ENCODE data around the gene XAGE5.
"Not testable (repeated sequence)": the region's sequence is repeated elsewhere in the genome, so short reads cannot be mapped to it uniquely, and the experiment has no call there.

Gene XAGE5, protein sequence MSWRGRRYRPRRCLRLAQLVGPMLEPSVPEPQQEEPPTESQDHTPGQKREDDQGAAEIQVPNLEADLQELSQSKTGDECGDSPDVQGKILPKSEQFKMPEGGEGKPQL

DNA sequence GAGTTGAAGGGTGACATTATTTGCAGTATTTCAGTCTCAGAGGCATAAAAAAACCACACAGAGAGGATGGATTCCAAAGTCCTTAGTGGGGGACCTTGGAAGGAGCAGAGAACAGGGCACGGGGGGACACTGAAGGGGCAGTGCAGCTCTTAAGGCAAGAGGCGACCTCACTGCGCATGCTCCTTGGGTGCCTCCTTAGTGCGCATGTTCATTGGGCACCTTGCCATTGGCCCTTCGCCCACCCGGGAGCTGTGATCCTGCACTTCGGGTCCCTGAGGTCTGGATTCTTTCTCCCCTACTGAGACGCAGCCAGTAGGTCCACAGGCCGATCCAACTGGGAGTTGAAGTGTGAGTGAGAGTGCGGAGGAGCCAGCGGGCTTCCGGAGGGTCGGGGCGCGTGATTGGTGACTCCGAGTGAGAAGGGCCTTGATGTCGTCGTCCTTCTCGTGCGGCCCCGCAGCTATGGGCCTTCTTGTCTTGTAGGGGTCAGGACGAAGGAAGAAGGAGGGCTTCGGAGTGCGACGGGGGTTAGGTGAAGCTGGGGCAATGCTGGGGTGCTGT, at the start of gene XAGE5:
Gene XAGE5, plus strand, starts transcription at position 223 of the 561 bp plus-strand sequence. CDS start 1,280 bp downstream, outside the sequence.
- DNase-seq, result no peak

- DNase-seq, result not testable (repeated sequence)
Observed at GRCh38 chrX:52765983-52766382, 45.1 kb upstream of the XAGE5 start.

GRCh38 chrX:52773504-52773903, 37.6 kb upstream of the XAGE5 start:
- DNase-seq, result not testable (repeated sequence)

DNA sequence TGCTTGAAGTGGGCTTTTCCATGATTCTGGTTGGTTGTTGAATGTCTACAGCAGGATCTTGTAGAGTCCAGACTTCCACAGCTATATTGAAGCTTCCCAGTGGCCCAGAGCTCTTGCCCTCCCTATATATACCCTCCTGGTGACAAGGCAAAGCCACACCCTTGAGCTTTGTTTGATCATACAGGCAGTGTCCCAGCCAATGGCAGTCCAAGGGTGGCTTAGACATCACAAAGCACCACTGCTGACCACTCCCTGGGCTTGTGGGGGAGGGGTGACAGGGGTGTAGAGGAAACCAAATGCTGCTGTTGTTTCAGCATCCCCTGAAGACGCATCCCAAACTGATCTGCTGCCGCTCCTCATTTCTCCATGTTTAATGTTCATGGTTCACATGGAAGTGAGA, 13.8 kb upstream of the XAGE5 start, which contains the start of gene SPANXN5:
Gene SPANXN5, minus strand, starts transcription at position 101 of the 400 bp plus-strand sequence. Its CDS starts 79 bp downstream, at position 22.
- not testable (repeated sequence) for DNase-seq

- DNase-seq, result not testable (repeated sequence)
Observed at GRCh38 chrX:52804876-52805275, 6.2 kb upstream of the XAGE5 start.

DNA sequence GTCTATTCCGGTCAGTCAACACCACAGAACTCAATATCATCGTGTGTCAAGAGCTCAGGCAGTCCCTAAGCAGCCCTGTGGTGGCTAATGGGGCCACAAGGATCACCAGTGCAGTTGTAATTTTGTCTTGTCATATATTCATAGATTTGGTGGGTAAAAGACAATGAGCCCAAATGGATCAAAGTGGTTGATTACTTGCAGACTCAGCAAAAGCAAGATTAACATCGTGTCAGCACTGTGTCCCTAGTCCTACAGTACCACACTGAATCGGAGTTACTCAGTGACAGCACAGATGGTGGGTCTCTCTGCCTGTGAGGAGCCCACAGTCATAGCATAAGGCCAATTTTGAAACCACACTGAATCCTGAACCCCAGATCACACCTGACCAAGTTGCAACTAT, 8.7 kb downstream of the XAGE5 start:
- no peak for DNase-seq

DNA sequence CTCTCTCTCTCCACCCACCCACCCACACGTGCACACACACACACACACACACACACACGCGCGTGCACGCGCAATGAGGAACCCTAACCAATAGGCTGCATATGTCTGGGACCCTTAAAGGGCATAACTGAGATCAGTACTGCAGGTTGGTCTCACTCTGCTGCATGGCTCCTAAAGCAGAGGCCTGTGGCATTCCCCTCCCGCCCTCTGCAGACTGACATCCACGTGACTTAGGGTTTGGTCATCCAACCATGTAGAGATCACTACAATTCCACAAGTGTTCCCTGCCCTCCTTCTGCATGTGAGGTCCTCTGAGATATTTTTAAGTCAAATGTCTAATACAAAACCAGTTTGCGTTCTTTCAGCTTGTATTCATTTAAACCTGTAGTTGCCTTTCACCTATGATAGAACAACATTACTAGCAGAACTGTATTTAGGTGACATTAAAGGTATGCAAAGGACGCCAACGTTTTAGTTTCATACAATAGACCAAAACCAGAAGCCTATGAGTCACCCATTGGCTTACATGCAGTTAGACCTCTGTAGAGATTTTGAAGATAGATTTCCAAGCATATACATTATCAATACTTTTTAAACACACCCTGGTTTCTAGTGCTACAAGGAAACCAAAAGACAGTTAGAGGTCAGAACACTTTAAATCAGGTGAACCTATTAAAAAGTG, 10.1 kb downstream of the XAGE5 start:
- no peak for DNase-seq

GRCh38 chrX:52824608-52825007, 13.5 kb downstream of the XAGE5 start:
- DNase-seq, result no peak

DNA sequence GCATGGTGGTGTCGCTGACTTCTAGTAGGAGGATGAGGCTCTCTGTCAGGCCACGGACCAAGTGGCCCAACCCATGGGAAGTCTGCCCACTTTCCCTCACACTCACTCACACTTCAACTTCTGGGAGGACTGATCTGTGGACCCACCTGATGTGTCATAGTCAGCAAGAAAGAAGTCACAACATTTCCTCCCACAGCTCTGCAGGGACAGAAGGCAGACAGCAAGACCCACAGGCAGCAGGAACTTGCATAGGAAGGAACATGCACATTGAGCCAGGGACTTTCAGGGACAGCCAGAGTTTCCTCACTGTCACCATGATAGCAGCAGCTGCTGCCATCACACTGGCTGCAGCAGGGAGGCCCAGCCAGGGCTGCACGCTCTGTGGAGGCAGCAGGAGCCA, 19.5 kb downstream of the XAGE5 start:
- no peak for DNase-seq

GRCh38 chrX:52839137-52839536, 28.1 kb downstream of the XAGE5 start:
- DNase-seq, result no peak

DNA sequence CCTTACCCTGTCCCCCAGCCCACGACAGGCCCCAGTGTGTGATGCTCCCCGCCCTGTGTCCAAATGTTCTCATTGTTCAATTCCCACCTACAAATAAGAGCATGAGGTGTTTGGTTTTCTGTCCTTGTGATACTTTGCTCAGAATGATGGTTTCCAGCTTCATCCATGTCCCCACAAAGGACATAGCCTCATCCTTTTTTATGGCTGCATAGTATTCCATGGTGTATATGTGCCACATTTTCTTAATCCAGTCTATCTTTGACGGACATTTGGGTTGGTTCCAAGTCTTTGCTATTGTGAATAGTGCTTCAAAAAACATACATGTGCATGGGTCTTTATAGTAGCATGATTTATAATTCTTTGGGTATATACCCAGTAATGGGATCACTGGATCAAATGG, 32.5 kb downstream of the XAGE5 start:
- DNase-seq, result not testable (repeated sequence)

DNA sequence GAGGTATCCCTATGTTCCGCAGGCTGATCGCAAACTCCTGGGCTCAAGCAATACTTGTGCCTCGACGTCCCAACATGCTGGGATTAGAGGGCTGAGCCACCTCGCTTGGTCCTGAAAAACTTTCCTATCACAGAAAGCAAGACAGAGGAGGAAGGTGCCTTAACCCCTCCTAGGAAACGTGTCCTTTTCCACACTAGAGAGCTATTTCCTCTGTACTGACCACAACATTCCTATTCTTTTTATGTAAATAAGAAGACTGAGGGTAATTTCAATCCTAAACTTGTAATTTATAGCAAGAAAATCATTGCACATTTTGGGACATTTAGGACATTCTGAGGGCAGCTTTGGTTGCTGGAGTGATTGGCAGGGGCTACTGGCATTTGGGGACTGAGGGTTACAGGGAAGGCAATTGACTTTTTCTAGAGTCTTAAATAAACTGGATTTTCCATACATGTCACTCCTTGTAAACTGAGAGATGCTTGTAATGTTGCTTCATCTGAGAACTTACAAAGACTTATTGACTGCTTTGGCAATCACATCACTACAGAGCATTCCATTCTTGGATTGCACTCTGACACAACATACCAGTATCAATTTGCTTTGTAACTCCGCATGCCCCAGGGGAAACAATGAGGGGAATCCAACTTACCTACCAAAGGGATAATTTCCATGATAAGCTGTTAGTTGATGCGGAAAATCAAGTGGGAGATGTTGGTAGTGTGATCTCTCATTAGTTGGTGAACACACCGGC, 41.2 kb downstream of the XAGE5 start:
- DNase-seq, result peak; percentile 41

- DNase-seq, result not testable (repeated sequence)
Observed at GRCh38 chrX:52856991-52857525, 46.0 kb downstream of the XAGE5 start.

GRCh38 chrX:52865343-52865998, 54.4 kb downstream of the XAGE5 start:
- DNase-seq, result peak; percentile 1

Measured in fibroblast of upper back skin (primary cell).